ENCODE data around the gene GCSH.

GRCh38 chr16:81095653-81095952 lies 592 bp downstream of the GCSH start:
- TF ChIP-seq POLR2AphosphoS5 (IDR thresholded peaks at IDR 0.05) (no peak), POLR2A (IDR thresholded peaks at IDR 0.05) (no peak), EP300 (IDR thresholded peaks at IDR 0.05; ENCODE audit: low read depth) (no peak), CTCF (IDR thresholded peaks at IDR 0.05) (no peak)

Data from transverse colon (tissue), 4 donors.